HG03571 (cell line): ENCODE results near the gene ACSM2A.
"Not testable (repeated sequence)": the region's sequence is repeated elsewhere in the genome, so short reads cannot be mapped to it uniquely, and the experiment has no call there.

ENCODE experiments used
- ATAC-seq: cut with Tn5 transposase; IDR thresholded peaks from one replicate; pipeline ENCODE4 v1.9.1; 2021; ENCODE audit not compliant: unreplicated experiment

Gene ACSM2A

GRCh38 chr16:20536669-20537068 lies 85.3 kb downstream of the ACSM2A start:
- not testable (repeated sequence) for ATAC-seq
